Neural cell (in vitro differentiated cells): ENCODE results near the gene USP28.

Experiments
- CTCF ChIP-seq: fragments of 450-650 bp; IDR thresholded peaks from 2 replicates; pipeline ENCODE4 v1.5.1; 2014; ENCODE audit warnings: antibody characterized with exemption, mild to moderate bottlenecking, moderate library complexity; ENCODE audit not compliant: poor library complexity, severe bottlenecking
- EP300 ChIP-seq: fragments of 450-650 bp; conservative IDR thresholded peaks from 2 replicates; pipeline ENCODE4 v1.6.1; 2014; ENCODE audit warnings: antibody characterized with exemption, mild to moderate bottlenecking, moderate library complexity; ENCODE audit not compliant: poor library complexity, severe bottlenecking
- EZH2 ChIP-seq: fragments of 200-600, 300-800 bp; shearing (Covaris generic), sonication (generic); IDR thresholded peaks from 2 replicates; pipeline ENCODE4 v1.6.1; 2014; ENCODE audit warnings: antibody characterized with exemption, low read length, borderline replicate concordance, mild to moderate bottlenecking; ENCODE audit not compliant: insufficient read depth, poor library complexity, severe bottlenecking
- MXI1 ChIP-seq: fragments of 450-650 bp; conservative IDR thresholded peaks from 2 replicates; pipeline ENCODE4 v1.6.1; 2014; ENCODE audit warnings: antibody characterized with exemption, mild to moderate bottlenecking; ENCODE audit not compliant: poor library complexity, severe bottlenecking
- POLR2AphosphoS5 ChIP-seq: IDR thresholded peaks from 2 replicates; pipeline ENCODE4 v1.6.1; 2012
- RAD21 ChIP-seq: fragments of 450-650 bp; conservative IDR thresholded peaks from 2 replicates; pipeline ENCODE4 v1.6.1; 2014; ENCODE audit warnings: antibody characterized with exemption, mild to moderate bottlenecking, moderate library complexity
- TAF1 ChIP-seq: IDR thresholded peaks from 2 replicates; pipeline ENCODE4 v1.6.1; 2012; ENCODE audit warnings: low read depth

GRCh38 chr11:113840932-113841664 is 34.3 kb downstream of the USP28 start:
- TF ChIP-seq CTCF = no peak
- no peak for TF ChIP-seq TAF1
- TF ChIP-seq RAD21 = no peak
- TF ChIP-seq MXI1 = no peak
- TF ChIP-seq EP300 = no peak
- TF ChIP-seq EZH2 = no peak
- no peak for TF ChIP-seq POLR2AphosphoS5
